Neuronal stem cell (in vitro differentiated cells): ENCODE data around the gene PCDHA1. TPM values are rescaled to one million over a fixed set of nuclear protein-coding genes. Genes with fewer than 3 reads are reported as not detected.

Source experiments
- small RNA-seq: library from polyadenylated mRNA; stranded (forward); fragments of <200 nt; extraction: miRNeasy Mini kit (QIAGEN cat#:217004); gene quantifications from one replicate; pipeline ENCODE3, GENCODE V24; 2013; ENCODE audit not compliant: insufficient read depth

PCDHA1 gene

Small RNA genes lying within 50 kb of the gene (small RNA-seq; reads per million reads assigned to genes)
- gene AC010223.1: not detected
